ENCODE measurements around the gene CD79B.
"Not testable (repeated sequence)": the region's sequence is repeated elsewhere in the genome, so short reads cannot be mapped to it uniquely, and the experiment has no call there.

CD79B gene

GRCh38 chr17:63911041-63911635, 21.0 kb downstream of the CD79B start, which contains the start of gene CSHL1:
TSS of gene CSHL1 (minus strand) at chr17:63911258. CDS start at chr17:63911196, 62 bp downstream.
- no peak for DNase-seq (ENCODE audit: low read depth)

GRCh38 chr17:63910096-63910495, 22.0 kb downstream of the CD79B start:
- no peak for DNase-seq (ENCODE audit: low read depth)

- DNase-seq (ENCODE audit: low read depth), result not testable (repeated sequence)
Measured at GRCh38 chr17:63909586-63909985, 22.5 kb downstream of the CD79B start.

- DNase-seq (ENCODE audit: low read depth), result not testable (repeated sequence)
Measured at GRCh38 chr17:63907161-63907778, 24.9 kb downstream of the CD79B start.

GRCh38 chr17:63904796-63905195, 27.3 kb downstream of the CD79B start:
- not testable (repeated sequence) for DNase-seq (ENCODE audit: low read depth)

- DNase-seq (ENCODE audit: low read depth), result not testable (repeated sequence)
Measured at GRCh38 chr17:63903787-63904201, 28.3 kb downstream of the CD79B start.

- DNase-seq (ENCODE audit: low read depth), result not testable (repeated sequence)
Measured at GRCh38 chr17:63901971-63902370, 30.2 kb downstream of the CD79B start.

- DNase-seq (ENCODE audit: low read depth), result not testable (repeated sequence)
Measured at GRCh38 chr17:63898899-63899798, 33.0 kb downstream of the CD79B start.

- DNase-seq (ENCODE audit: low read depth), result not testable (repeated sequence)
Measured at GRCh38 chr17:63896524-63897354, 35.4 kb downstream of the CD79B start, which contains the start of gene CSH1. TSS of gene CSH1 (minus strand) at chr17:63896574. CDS start at chr17:63896511, 63 bp downstream.

- not testable (repeated sequence) for DNase-seq (ENCODE audit: low read depth)
Measured at GRCh38 chr17:63894821-63895220, 37.3 kb downstream of the CD79B start.

GRCh38 chr17:63894021-63894420, 38.1 kb downstream of the CD79B start:
- DNase-seq (ENCODE audit: low read depth), result not testable (repeated sequence)

GRCh38 chr17:63892316-63893037, 39.7 kb downstream of the CD79B start:
- DNase-seq (ENCODE audit: low read depth), result not testable (repeated sequence)

GRCh38 chr17:63889026-63889848, 42.9 kb downstream of the CD79B start:
- not testable (repeated sequence) for DNase-seq (ENCODE audit: low read depth)

GRCh38 chr17:63885119-63885518, 47.0 kb downstream of the CD79B start:
- not testable (repeated sequence) for DNase-seq (ENCODE audit: low read depth)

GRCh38 chr17:63882626-63883126, 49.5 kb downstream of the CD79B start:
- DNase-seq (ENCODE audit: low read depth), result not testable (repeated sequence)

GRCh38 chr17:63881935-63882601, 50.1 kb downstream of the CD79B start, which contains the start of gene GH2:
TSS of gene GH2 (minus strand) at chr17:63881944. CDS start at chr17:63881801, 143 bp downstream.
- DNase-seq (ENCODE audit: low read depth), result peak; percentile 46

- DNase-seq (ENCODE audit: low read depth), result not testable (repeated sequence)
Measured at GRCh38 chr17:63881337-63881736, 50.8 kb downstream of the CD79B start.

- no peak for DNase-seq (ENCODE audit: low read depth)
Measured at GRCh38 chr17:63880706-63881105, 51.4 kb downstream of the CD79B start.
